H1 (cell line): Measurements from ENCODE around the gene PPP2R2C. TPM values are rescaled to one million over a fixed set of nuclear protein-coding genes. Genes with fewer than 3 reads are reported as not detected.

Experiments used
- CTCF ChIA-PET: fragments of 300-600 bp; sonication (Branson Sonifier 250); formaldehyde crosslinking; loops from one replicate; lab custom pipeline; 2021; ENCODE audit not compliant: partially characterized antibody; lab: Charles Lee
- POLR2A ChIA-PET: fragments of 300-600 bp; sonication (Branson Sonifier 250); formaldehyde crosslinking; loops from one replicate; lab custom pipeline; 2021; ENCODE audit warnings: inconsistent platforms; ENCODE audit not compliant: partially characterized antibody; lab: Charles Lee
- DNase-seq, 2 experiments: peaks; one replicate each; pipeline versions ENCODE4 v3.0.0 to v3.0.0-alpha.2; 2010 to 2022; ENCODE audit warnings: low spot score in 2 of 2, low read depth in 1 of 2, mixed read lengths in 1 of 2
- FAIRE-seq: peaks from 2 replicates; lab custom pipeline; 2011; peaks lifted over from hg19 to GRCh38; lab: Jason Lieb, UNC
- H2AFZ ChIP-seq: 2 replicates; pipeline ENCODE4 v1.8.1; 2012; ENCODE audit warnings: low read length, inconsistent platforms
- H2AK5ac ChIP-seq: 2 replicates; pipeline ENCODE4 v1.6.1; 2013; ENCODE audit warnings: low read depth, low read length
- H2BK120ac ChIP-seq: replicated peaks from 2 replicates; pipeline ENCODE3; 2013; ENCODE audit warnings: low read depth, low read length, inconsistent platforms
- H2BK12ac ChIP-seq: 2 replicates; pipeline ENCODE4 v1.6.1; 2013; ENCODE audit warnings: low read depth, low read length
- H2BK15ac ChIP-seq: 2 replicates; pipeline ENCODE4 v1.6.1; 2013; ENCODE audit warnings: low read length
- H2BK20ac ChIP-seq: 2 replicates; pipeline ENCODE4 v1.6.1; 2013; ENCODE audit warnings: low read length
- H2BK5ac ChIP-seq: 2 replicates; pipeline ENCODE4 v1.6.1; 2013; ENCODE audit warnings: low read depth, low read length
- H3K14ac ChIP-seq: 2 replicates; pipeline ENCODE4 v1.6.1; 2013; ENCODE audit warnings: inconsistent platforms; ENCODE audit not compliant: insufficient read length
- H3K18ac ChIP-seq: 2 replicates; pipeline ENCODE4 v1.6.1; 2013; ENCODE audit warnings: low read length; ENCODE audit errors: extremely low read depth
- H3K23ac ChIP-seq: 2 replicates; pipeline ENCODE4 v1.6.1; 2013; ENCODE audit warnings: inconsistent platforms; ENCODE audit not compliant: insufficient read length
- H3K23me2 ChIP-seq: 2 replicates; pipeline ENCODE4 v1.6.1; 2013; ENCODE audit warnings: low read depth, low read length
- H3K27ac ChIP-seq: 2 replicates; pipeline ENCODE4 v1.6.1; 2011; ENCODE audit warnings: low read depth, low read length, inconsistent platforms
- H3K27me3 ChIP-seq, 4 experiments: replicated peaks in 1 of 4; 1 replicate in 1 of 4; 2 replicates in 3 of 4; pipeline versions ENCODE4 v1.6.1 to v1.8.1; 2011 to 2013; ENCODE audit warnings: low read length in 3 of 4, mild to moderate bottlenecking in 3 of 4, inconsistent platforms in 2 of 4, mixed read lengths in 2 of 4, moderate library complexity in 1 of 4; ENCODE audit not compliant: control insufficient read depth in 3 of 4, insufficient read depth in 3 of 4; ENCODE audit errors: extremely low read depth in 1 of 4
- H3K36me3 ChIP-seq, 4 experiments: 2 replicates each; pipeline versions ENCODE4 v1.6.1 to v1.8.1; 2011 to 2013; ENCODE audit warnings: mild to moderate bottlenecking in 4 of 4, low read length in 3 of 4, moderate library complexity in 2 of 4, control low read depth in 1 of 4, inconsistent platforms in 1 of 4; ENCODE audit not compliant: insufficient read depth in 4 of 4, control insufficient read depth in 2 of 4
- H3K4ac ChIP-seq: replicated peaks from 2 replicates; pipeline ENCODE3; 2013; ENCODE audit warnings: low read length, low read depth, mixed read lengths, inconsistent platforms; ENCODE audit not compliant: insufficient read length
- H3K4me1 ChIP-seq, 4 experiments: replicated peaks in 1 of 4; 1 replicate in 1 of 4; 2 replicates in 3 of 4; pipeline versions ENCODE4 v1.6.1 to v1.8.1; 2011 to 2013; ENCODE audit warnings: low read length in 3 of 4, inconsistent platforms in 2 of 4, mixed read lengths in 1 of 4; ENCODE audit not compliant: insufficient read depth in 4 of 4, control insufficient read depth in 3 of 4
- H3K4me2 ChIP-seq, 2 experiments: 2 replicates each; pipeline versions ENCODE4 v1.6.1 to v1.8.1; 2011 to 2013; ENCODE audit warnings: low read depth in 2 of 2, low read length in 2 of 2, control low read depth in 1 of 2, inconsistent platforms in 1 of 2, mild to moderate bottlenecking in 1 of 2; ENCODE audit not compliant: insufficient read depth in 1 of 2
- H3K4me3 ChIP-seq, 4 experiments: fragments of 200-600, 300-600 bp in 1 of 4; sonication (generic), shearing (Covaris generic), sonication (Bioruptor Twin) in 1 of 4; 2 replicates each; pipeline versions ENCODE4 v1.5.1 to v1.8.1; 2011 to 2016; ENCODE audit warnings: low read length in 4 of 4, low read depth in 3 of 4, control low read depth in 2 of 4, inconsistent platforms in 2 of 4, mild to moderate bottlenecking in 2 of 4, mixed read lengths in 1 of 4, moderate library complexity in 1 of 4; ENCODE audit not compliant: insufficient read depth in 2 of 4; ENCODE audit errors: extremely low read depth in 1 of 4
- H3K56ac ChIP-seq: replicated peaks from 2 replicates; pipeline ENCODE3; 2013; ENCODE audit warnings: low read depth, mild to moderate bottlenecking, mixed read lengths, low read length, inconsistent platforms; ENCODE audit not compliant: insufficient read length
- H3K79me1 ChIP-seq: 2 replicates; pipeline ENCODE4 v1.6.1; 2013; ENCODE audit warnings: low read depth, low read length, control low read depth
- H3K79me2 ChIP-seq, 2 experiments: 2 replicates each; pipeline versions ENCODE4 v1.6.1 to v1.8.1; 2012 to 2013; ENCODE audit warnings: low read length in 2 of 2, mild to moderate bottlenecking in 2 of 2, inconsistent platforms in 1 of 2; ENCODE audit not compliant: insufficient read depth in 2 of 2, control insufficient read depth in 1 of 2
- H3K9ac ChIP-seq, 4 experiments: replicated peaks in 1 of 4; 1 replicate in 1 of 4; 2 replicates in 3 of 4; pipeline versions ENCODE4 v1.6.1 to v1.8.1; 2011 to 2013; ENCODE audit warnings: low read depth in 3 of 4, low read length in 3 of 4, control low read depth in 2 of 4, mild to moderate bottlenecking in 2 of 4, moderate library complexity in 2 of 4, inconsistent platforms in 1 of 4; ENCODE audit errors: extremely low read depth in 1 of 4
- H3K9me3 ChIP-seq, 2 experiments: 2 replicates each; pipeline versions ENCODE4 v1.6.1 to v1.8.1; 2012 to 2013; ENCODE audit warnings: mild to moderate bottlenecking in 2 of 2, moderate library complexity in 2 of 2, control low read depth in 1 of 2, inconsistent platforms in 1 of 2, low read depth in 1 of 2, low read length in 1 of 2, mixed read lengths in 1 of 2; ENCODE audit not compliant: insufficient read depth in 2 of 2
- H4K20me1 ChIP-seq, 2 experiments: replicated peaks in 1 of 2; 2 replicates each; pipeline versions ENCODE3 to v1.8.1; 2011 to 2013; ENCODE audit warnings: inconsistent platforms in 2 of 2, low read length in 2 of 2, mild to moderate bottlenecking in 1 of 2; ENCODE audit not compliant: insufficient read depth in 2 of 2, control insufficient read depth in 1 of 2
- H4K5ac ChIP-seq: 2 replicates; pipeline ENCODE4 v1.6.1; 2013; ENCODE audit warnings: low read length, low read depth, mixed read lengths, inconsistent platforms; ENCODE audit not compliant: insufficient read length
- H4K8ac ChIP-seq: 2 replicates; pipeline ENCODE4 v1.8.0; 2013; ENCODE audit warnings: mild to moderate bottlenecking, moderate library complexity, low read length, inconsistent platforms; ENCODE audit not compliant: insufficient read depth; ENCODE audit errors: extremely low read depth
- H4K91ac ChIP-seq: replicated peaks from 2 replicates; pipeline ENCODE3; 2013; ENCODE audit warnings: low read length, mixed read lengths, inconsistent platforms; ENCODE audit not compliant: insufficient read length
- BCL11A ChIP-seq, 2 experiments: IDR thresholded peaks; one replicate each; pipeline ENCODE4 v1.6.1; 2011; ENCODE audit warnings: low read depth in 2 of 2, low read length in 2 of 2, mild to moderate bottlenecking in 2 of 2
- EGR1 ChIP-seq: IDR thresholded peaks from 2 replicates; pipeline ENCODE4 v1.6.1; 2011; ENCODE audit warnings: low read depth, low read length, borderline replicate concordance
- MAX ChIP-seq: IDR thresholded peaks from 2 replicates; pipeline ENCODE4 v1.6.1; 2012; ENCODE audit warnings: inconsistent platforms
- SP4 ChIP-seq: IDR thresholded peaks from 2 replicates; pipeline ENCODE4 v1.6.1; 2012; ENCODE audit warnings: low read length, inconsistent platforms
- TAF7 ChIP-seq: optimal IDR thresholded peaks from 2 replicates; pipeline ENCODE3; 2011; ENCODE audit warnings: low read depth, mild to moderate bottlenecking, inconsistent platforms, low read length, moderate library complexity, borderline replicate concordance
- WGBS, 2 experiments: shearing (Covaris generic) in 1 of 2; methylation state at CpG; one replicate each; pipeline versions ENCODE4 v1.1.6 to v1.1.7; 2013 to 2015; ENCODE audit warnings: low lambda C conversion rate in 2 of 2, mixed read lengths in 2 of 2, inconsistent platforms in 1 of 2, low coverage in 1 of 2, missing lambda C conversion rate in 1 of 2; ENCODE audit not compliant: insufficient replicate concordance in 2 of 2, insufficient coverage in 1 of 2, insufficient read length in 1 of 2; ENCODE audit errors: extremely low coverage in 1 of 2, missing lambda C conversion rate in 1 of 2; 5-methylcytosine and 5-hydroxymethylcytosine counted together
- polyA plus RNA-seq, 7 experiments: library from polyadenylated mRNA; depleted of rRNA in 3 of 7; stranded (reverse) in 5 of 7; unstranded in 2 of 7; fragments of >200 nt in 5 of 7; fragments of 200-250 nt in 2 of 7; gene quantifications; 1 replicate in 5 of 7; 2 replicates in 1 of 7; 4 replicates in 1 of 7; pipeline versions ENCODE4 v1.2.1 to v1.2.3, GENCODE V29; 2011 to 2013; ENCODE audit warnings: missing spikeins in 2 of 7, mixed read lengths in 2 of 7
- total RNA-seq: library from RNA; stranded (reverse); fragmentation: NEBNext Ultra II Directional; extraction: Animal tissue kit (Norgen Biotek cat#: 25700); gene quantifications from 2 replicates; pipeline ENCODE4 v1.2.1, GENCODE V29; 2021

PPP2R2C gene
- total and polyA plus RNA-seq, 2 of the 8 experiments (the other 6 are each of a cell fraction or from before 2014, with no cell fraction given) = 6.4 TPM

GRCh38 chr4:6319530-6320150 is 152.8 kb downstream of the PPP2R2C start:
- POLR2A ChIA-PET = no interaction called here
- no peak overlapping the region for H3K4me3 ChIP-seq
- no peaks in the 10 kb centered on the region for H3K23me2 ChIP-seq
- FAIRE-seq = no peak
- no peak overlapping the region for H2AK5ac ChIP-seq
- no peak overlapping the region for H3K56ac ChIP-seq
- H3K27me3 ChIP-seq = no peaks in the 10 kb centered on the region
- H4K5ac ChIP-seq = no peak overlapping the region
- peaks cover 0 to 3% (median under 1%) of the 10 kb centered on the region in 4 experiments; a peak in 1 of 7 replicates for H3K4me1 ChIP-seq
- TF ChIP-seq BCL11A (IDR thresholded peaks at IDR 0.05; ENCODE audit: low read depth in 2 of 2, low read length in 2 of 2) (no peak), MAX (no peak), TAF7 (no peak), SP4 (no peak), EGR1 (no peak)
- TF ChIP-seq, all 59 proteins: peak for 0
- H3K9me3 ChIP-seq = no peaks in the 10 kb centered on the region; a peak in 1 of 4 replicates
- H2BK5ac ChIP-seq = no peak overlapping the region
- H3K4ac ChIP-seq = no peak overlapping the region
- no peak overlapping the region for H3K18ac ChIP-seq
- no peaks in the 10 kb centered on the region for H3K79me1 ChIP-seq
- 90% methylated on average over 12 of the region's 12 CpGs; no CpG with 5 or more reads in 1 of the 2 experiments for WGBS, 2 experiments
- H3K79me2 ChIP-seq = no peaks in the 10 kb centered on the region
- no peaks in the 10 kb centered on the region for H4K20me1 ChIP-seq
- no peak overlapping the region for H2BK12ac ChIP-seq
- no peak for DNase-seq
- H3K36me3 ChIP-seq = no peaks in the 10 kb centered on the region
- no peak overlapping the region for H3K9ac ChIP-seq
- no peak overlapping the region; the same call in 1 of the 2 replicates for H4K8ac ChIP-seq
- H4K91ac ChIP-seq = no peak overlapping the region
- H3K4me2 ChIP-seq = no peak overlapping the region
- H2BK15ac ChIP-seq = no peak overlapping the region
- CTCF ChIA-PET = interaction anchor here (1.0 to 22.3 kb wide), 4 partner anchors 8 to 59 kb away, joined by 4 to 908 read pairs (median 29); partner anchors contain the start of gene WFS1
- no peak overlapping the region for H2BK20ac ChIP-seq
- no peak overlapping the region for H2AFZ ChIP-seq
- no peak overlapping the region for H2BK120ac ChIP-seq
- H3K27ac ChIP-seq = no peak overlapping the region
- H3K14ac ChIP-seq = no peak overlapping the region
- no peak overlapping the region for H3K23ac ChIP-seq
